CD4-positive, alpha-beta T cell treated with Interleukin-6 for 4 hours (primary cell): ENCODE results near the gene TDRD9.
"Not testable (repeated sequence)": the region's sequence is repeated elsewhere in the genome, so short reads cannot be mapped to it uniquely, and the experiment has no call there.

ENCODE experiments used
- DNase-seq: peaks from one replicate; pipeline ENCODE4 v3.0.0-alpha.2; 2020; ENCODE audit warnings: mixed read lengths

The TDRD9 gene

DNA sequence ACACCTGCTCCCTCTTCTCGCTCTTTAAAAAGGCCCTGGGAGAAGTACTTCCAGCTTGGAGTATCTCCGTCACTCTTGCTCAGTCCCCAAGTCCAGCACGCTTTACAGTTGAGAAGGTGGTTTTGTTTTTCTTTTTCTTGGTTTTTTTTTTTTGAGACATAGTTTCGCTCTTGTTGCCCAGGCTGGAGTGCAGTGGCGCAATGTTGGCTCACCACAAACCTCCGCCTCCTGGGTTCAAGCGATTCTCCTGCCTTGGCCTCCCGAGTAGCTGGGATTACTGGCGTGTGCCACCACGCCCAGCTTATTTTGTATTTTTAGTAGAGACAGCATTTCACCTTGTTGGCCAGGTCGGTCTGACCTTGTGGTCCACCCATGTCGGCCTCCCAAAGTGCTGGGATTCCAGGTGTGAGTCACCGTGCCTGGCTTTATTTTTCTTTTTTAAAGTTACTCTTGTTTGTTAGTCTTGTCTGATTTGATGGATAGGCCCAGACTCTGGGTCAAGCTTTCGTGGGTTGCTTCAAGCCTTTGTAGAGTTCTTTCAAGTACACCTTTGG lies 1.9 kb downstream of the TDRD9 start:
- DNase-seq, result no peak

DNA sequence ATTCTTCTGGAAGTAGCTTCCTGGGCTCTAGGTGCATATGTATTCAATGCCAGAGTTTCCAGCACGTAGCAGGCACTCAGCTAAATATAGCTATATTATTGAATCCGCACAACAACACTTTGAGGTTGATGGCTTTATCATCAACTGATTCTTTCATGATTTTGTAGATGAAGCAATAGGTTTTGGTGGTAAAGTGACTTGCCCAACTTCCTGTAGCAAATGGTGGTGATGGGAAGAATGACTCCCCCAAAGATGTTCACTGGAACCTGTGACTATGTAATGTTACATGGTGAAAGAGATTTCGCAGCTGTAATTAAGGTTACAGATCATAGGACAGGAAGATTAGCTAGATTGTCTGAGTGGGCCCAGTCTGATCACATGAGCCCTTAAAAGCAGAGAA lies 3.2 kb downstream of the TDRD9 start:
- no peak for DNase-seq

DNA sequence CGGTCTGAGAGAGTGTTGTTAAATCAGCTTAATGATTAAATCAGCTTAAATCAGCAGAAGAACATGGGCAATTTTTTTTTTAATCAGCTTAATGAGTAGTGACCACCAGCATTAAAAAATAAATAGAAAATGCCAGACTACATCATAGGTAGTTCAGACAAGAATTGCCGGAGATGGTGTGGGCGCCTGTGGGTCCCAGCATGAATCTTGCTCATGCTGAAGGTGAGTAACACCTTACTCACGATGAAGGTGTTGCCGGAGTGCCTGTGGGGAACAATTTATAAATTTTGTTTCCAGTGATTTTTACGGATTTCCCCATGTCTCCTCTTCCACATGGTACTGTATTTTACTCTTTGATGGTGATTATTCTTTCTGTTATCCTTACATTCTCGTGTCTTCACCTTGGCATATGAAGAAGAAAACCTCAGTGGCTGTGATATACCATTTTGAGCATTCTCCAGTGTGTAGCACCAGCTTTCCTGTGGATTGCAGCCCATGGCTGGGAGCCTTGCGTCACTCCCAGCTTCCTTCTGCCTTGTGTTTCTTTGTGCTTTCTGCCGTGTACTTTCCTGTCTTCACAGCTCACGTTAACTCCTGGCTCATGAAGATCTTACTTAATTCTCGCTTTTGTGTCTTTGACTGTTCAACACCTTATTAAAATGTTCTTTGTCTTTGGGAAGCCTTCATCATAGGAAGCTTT lies 4.7 kb downstream of the TDRD9 start:
- no peak for DNase-seq

DNA sequence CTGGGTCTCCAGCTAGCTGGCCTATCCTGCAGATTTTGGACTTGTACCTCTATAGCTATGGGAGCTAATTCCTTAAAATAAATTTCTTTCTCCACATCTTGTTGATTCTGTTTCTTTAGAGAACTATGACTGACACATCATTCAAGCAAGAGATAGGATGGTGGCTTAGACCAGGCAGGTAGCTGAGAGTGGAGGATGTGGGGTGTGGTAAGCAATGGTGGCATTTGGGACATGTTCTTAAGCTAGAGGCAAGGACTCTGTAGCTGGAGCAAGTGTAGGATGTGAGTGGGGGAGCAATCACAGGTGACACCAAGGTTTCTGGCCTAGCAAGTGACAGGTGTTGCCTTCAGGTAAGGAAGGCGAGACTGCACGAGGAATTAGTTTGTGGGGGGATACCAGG lies 6.8 kb downstream of the TDRD9 start:
- DNase-seq, result no peak

DNA sequence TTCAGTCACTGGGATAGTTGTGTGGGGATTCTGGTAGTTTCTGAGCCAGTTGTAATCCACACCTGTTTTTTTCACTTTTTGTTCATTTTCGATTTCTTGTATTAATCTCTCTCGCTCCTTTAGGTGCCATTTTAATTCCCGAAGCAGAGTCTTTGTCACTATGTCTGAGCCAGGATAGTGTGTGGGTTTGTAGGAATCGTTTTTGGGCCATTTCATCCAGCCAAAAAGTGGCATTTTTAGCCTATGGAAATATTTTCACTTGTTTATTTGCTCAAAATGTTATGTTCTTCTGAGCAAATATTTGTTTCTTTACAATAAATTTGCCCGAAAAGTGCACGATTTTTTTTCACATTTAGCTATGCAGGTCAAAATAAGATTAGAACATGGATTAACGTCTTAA lies 13.2 kb downstream of the TDRD9 start:
- DNase-seq, result no peak

DNA sequence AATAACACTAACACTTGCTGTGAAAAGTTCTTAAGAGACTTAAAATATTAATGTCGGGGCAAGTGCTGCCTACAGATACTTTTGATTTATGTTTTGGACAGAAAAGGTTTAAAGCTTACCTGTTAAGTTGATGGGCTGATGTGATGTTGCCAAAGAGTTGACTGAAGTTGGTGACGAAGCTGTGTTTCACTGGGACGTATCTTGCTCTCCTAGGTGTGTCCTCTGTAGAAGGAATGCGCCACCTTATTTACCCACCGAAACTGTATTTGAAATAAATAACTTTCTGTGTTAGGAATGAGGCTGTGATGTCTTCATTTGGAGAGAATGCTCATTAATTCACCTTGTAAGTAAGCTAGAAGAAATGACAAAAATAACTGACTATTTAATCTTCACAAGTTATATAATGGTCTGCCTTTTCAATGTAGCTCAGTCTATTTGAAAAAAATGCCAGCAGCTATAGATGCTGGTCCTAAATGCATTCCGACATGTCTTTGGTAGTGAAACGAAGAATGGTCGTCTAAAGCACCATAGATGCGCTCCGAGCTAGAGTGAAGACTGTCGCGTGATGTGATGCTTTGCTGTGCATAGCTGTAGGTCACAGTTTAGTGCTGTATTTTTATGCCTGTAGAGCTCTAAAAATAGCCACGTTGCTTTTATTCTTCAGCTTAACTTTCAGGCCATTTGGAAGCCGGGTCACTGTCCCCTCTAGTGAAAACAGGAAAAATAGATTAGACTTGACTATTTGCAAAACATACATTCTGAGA lies 13.9 kb downstream of the TDRD9 start, which contains the start of gene RD3L:
Gene RD3L (minus strand): TSS at position 557 of the 764 bp plus-strand sequence. CDS start 834 bp downstream, outside the sequence.
- no peak for DNase-seq

DNA sequence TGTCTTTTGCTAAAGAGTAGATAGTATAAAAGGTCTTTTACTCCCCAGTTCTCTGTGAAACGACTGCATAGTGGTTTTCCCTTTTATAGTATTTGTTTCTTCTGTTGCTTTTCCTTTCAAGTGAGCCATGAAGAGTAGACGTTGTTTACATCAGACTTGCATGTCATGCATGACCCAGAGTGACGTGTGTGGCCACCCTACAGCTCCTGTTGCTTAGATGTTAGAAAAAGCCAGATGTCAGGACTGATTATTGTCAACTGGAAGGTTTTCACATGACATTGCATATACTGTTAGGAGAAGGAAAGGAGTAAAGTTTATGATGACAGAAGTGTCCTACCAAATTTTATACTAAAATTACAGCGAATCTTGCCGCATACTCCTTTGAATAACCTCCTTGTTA lies 15.4 kb downstream of the TDRD9 start:
- no peak for DNase-seq

DNA sequence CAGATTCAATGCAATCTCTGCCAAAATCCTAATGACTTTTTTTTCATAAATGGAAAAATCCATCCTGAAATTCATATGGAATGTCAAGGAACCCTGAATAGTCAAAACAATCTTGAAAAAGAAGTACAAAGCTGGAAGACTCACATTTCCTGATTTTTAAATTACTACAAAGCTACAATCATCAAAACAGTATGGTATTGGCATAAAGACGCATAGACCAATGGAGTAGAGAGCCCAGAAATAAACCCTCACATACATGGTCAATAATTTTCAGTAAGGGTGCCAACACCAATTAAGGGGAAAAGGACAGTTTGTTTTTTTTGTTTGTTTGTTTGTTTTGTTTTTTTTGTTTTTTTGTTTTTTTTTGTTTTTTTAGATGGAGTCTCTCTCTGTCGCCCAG lies 18.7 kb downstream of the TDRD9 start:
- DNase-seq, result no peak

DNA sequence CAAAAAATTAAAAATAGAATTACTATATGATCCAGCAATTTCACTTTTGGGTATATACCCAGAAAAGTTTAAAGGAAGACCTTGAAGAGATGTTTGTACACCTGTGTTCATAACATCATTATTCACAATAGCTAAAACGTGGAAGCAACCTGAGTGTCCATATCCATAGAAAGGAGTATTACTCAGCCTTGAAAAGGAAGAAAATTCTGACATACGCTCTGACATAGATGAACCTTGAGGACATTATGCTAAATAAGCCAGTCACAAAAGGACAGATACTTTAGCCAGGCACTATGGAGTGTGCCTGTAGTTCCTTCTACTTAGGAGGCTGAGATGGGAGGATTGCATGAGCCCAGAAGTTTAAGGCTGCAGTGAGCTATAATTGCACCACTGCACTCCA lies 20.2 kb downstream of the TDRD9 start:
- no peak for DNase-seq

DNA sequence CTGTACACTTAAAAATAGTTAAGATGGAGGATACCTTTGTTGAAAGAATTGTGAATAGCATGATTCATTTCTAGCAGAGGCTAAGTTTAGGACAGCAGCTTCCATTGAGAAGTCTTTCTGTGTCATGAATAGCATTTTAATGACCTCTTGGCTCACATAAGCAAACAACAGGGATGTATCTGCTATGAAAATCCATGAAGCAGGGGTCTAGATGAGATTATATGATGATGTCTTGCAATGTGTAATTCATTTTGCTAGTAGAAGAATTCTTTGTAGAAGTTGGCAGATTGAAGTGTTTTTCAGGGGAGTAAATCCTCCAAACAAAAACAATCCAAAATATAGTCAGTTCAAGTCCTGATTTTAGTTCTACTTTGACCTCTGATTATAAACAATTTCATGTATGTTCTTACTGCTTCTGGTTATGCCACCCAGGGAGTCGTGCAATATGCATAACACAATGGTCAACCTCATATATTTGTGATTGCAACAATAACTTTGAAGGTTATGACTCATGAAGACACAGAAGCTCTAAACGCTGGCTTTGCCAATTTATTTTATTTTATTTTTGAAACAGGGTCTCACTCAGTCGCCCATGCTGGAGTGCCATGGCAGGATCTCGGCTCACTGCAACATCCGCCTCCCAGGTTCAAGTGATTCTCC lies 21.0 kb downstream of the TDRD9 start:
- no peak for DNase-seq

DNA sequence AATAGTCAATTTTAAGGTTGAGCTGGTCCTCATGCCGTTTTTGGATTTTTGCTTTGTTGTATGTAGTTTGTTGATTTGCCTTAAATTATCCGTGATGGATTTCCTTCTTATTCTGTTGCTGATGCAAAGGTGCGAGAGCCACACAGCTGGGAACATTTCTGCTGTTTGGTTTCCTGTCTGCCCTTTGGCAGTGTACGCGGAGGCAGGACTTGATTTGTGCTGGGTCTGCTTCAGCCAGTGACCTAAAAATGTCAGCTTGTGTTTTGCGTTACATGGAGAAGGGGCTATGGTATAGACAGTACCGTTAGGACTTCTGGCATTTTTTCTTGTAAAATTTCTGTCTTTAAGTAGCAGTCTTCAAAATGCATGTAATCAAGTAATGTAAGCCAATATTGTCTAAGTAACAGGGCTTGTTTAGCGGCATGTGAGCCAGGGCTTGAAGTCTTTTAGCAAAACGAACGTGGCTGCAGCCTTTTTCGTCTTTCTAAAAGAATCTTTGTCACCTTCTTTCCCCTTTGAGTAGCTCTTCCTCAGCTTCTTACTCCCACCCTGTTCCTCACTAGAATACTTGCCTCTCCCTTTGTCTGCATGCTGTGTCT lies 32.3 kb downstream of the TDRD9 start:
- DNase-seq, result no peak

DNA sequence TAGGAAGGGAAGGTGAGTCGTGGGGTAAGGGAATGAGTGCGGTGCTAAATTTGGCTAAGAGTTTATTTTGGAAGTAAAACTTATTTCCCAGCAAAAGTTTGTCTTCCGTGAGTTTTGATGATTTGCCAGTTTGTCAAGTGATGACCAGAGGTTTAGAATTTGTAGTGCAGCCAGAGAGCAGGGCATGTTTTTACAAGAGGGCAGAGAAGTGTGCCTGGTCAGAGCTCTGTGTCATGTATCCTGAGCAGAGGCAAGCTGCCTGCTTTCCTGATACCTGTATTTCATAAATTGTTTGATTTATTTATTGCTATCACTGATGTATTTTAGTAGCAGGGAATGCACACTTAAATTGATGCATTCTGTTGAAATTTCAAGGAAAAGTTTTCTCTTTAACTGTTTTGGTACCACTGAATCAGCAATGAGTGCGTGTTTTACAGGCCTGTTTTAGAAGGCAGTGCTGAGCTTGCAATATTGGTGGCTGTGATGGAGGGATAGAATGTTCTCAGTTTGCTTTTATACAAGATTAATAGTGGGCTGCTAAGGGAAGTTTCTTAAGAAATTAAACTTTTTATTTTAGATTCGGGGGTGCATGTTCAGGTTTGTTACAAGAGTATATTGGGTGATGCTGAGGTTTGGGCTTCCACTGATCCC lies 33.8 kb downstream of the TDRD9 start:
- no peak for DNase-seq

DNA sequence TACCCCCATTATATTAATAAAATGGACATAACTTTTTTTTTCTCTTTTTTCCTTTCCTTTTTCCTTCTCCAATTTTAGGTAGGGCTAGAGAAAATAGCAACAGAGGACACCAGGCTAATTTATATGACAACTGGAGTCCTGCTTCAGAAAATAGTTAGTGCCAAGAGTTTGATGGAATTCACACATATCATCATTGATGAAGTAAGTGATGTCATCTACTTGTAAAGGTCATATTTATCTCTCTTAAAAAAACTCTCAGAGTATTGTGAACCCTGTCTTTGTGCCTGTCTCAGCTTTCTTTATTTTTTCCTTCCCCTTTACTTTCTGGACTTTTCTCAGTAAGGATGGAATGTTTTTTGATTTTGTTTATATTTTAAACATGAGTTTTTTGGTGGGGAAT lies 38.4 kb downstream of the TDRD9 start:
- DNase-seq, result no peak

DNA sequence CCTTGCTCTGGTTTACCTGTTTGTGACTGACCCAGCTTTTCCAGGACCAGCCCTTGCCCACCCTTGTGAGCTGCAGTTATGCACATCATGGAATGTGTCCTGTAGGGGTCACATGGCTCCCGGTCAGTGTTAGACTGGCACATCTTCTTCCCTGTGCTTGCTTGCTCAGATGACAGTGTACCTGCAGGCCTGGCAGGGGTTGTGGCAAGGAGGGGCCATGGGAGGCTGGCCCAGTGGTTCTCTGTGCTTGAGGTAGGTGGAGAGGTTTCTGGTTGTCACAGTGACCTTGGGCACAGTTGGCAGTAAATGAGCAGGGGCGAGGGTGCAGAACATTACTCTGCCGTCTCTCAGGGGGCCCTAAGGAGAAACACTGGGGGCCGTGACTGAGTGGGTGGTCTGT lies 41.7 kb downstream of the TDRD9 start:
- DNase-seq, result no peak

DNA sequence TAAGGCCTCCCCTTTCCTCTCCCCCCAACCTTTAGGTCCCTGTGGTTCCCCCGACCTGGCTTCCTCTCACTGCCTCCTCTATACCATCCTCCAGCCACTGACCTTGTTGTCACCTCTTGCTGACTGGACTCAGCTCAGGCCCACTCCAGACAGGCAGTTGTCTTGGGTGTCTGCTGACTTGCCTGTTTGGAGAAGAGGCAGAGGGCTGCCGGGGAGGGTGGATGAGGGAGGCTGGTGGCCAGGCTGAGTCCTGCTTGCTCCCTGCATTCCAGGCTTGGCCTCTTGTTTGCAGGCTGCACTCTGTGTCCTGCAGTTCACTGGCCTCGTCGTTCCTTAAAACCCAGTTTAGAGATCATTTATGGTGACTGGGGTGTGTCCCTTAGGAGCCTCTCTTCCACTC lies 45.1 kb downstream of the TDRD9 start:
- no peak for DNase-seq

DNA sequence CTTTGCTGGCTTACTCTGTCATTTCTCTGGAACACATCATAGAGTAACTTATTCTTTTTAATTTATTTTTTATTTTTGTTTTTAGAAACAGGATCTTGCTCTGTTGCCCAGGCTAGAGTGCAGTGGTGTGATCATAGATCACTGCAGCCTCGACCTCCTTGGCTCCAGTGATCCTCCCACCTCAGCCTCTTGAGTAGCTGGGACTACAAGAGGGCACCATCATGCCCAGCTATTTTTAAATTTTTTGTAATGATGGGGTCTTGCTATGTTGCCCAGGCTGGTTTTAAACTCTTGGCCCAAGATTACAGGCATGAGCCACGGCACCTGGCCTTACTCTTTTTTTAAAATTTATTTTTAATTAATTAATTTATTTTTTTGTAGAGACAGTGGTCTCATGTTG lies 46.3 kb downstream of the TDRD9 start:
- no peak for DNase-seq

DNA sequence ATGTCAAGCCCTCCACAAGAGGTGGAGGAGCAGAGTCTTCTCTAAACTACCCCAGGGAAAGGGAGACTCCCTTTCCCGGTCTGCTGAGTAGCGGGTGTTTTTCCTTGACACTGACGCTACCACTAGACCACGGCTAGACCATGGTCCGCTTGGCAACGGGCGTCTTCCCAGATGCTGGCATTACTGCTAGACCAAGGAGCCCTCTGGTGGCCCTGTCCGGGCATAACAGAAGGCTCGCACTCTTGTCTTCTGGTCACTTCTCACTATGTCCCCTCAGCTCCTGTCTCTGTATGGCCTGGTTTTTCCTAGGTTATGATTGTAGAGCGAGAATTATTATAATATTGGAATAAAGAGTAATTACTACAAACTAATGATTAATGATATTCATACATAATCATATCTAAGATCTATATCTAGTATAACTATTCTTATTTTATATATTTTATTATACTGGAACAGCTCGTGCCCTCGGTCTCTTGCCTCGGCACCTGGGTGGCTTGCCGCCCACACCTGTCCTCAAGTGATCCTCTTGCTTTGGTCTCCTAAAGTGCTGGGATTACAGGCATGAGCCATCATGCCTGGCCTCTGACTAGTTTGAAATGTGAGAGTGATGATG lies 52.5 kb downstream of the TDRD9 start:
- DNase-seq, result not testable (repeated sequence)

DNA sequence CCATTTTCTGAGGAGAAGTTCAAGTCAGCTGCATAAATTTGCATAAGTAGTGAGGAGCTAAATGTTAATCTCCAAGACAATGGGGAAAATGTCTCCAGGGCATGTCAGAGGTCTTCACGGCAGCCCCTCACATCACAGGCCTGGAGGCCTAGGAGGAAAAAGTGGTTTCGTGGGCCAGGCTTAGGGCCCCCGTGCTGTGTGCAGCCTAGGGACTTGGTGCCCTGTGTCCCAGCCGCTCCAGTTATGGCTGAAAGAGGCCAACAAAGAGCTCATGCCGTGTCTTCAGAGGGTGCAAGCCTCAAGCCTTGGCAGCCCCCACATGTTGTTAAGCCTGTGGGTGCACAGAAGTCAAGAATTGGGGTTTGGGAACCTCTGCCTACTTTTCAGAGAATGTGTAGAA lies 55.9 kb downstream of the TDRD9 start:
- DNase-seq, result no peak

DNA sequence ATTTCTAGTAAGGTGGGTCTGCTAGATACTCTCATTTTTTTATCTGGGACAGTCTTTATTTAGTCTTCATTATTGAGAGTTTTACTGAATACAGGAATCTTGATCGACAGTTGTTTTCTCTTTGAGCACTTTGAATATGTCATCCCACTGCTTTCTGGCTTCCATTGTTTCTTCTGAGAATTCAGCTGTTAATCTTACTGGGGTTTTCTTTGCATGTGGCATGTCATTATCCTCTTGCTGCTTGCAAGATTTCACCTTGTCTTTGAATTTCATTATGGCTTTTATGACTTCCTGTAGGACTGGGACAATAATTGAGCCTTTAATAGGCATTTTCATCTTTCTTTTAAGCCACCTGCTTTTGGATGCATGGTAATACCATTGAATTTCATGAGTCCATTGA lies 60.8 kb downstream of the TDRD9 start:
- no peak for DNase-seq

DNA sequence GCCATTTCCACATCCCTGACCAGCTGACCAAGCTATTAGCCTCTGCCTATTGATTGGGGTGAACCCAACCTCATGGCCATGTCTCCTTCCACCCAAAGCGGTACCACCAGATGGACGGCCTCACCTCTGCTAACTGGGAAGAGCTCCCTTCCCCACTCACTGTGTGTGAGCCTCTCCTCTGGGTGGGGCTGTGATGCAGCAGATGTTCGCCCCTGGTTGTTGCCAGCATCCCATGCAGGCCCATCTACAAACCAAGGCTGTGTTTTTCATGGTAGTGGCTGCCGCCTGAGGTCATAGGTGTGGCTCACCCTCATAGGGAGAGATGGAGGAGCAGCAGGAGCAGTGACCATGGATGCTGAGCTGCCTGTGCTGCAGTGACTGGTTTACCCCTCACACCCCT lies 61.7 kb downstream of the TDRD9 start:
- DNase-seq, result no peak

DNA sequence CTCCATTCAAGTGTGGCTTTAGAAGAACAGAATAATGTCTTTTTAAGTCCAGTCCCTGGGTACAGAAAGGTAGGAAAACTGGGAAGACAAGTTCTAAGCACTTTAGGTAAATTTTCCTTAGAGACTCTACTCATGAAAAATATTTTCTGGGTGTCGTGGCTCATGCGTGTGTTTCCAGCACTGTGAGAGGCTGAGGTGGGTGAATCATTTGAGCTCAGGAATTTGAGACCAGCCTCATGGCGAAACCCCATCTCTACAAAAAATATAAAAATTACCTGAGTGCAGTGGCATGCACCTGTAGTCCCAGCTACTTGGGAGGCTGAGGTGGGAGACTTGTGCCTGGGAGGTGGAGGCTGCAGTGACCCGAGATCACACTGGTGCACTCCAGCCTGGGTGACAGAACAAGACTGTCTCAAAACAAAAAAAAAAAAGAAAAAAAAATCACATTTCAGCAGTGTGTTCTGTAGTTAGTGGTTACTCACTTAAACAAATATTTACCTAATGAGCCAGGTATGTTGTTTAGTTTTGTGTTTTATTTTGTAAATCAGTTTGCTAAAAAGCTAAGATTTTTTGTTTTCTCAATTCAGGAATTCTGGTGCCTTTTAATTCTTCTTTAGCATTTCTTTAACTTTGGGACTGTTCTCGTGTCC lies 66.4 kb downstream of the TDRD9 start:
- DNase-seq, result no peak

DNA sequence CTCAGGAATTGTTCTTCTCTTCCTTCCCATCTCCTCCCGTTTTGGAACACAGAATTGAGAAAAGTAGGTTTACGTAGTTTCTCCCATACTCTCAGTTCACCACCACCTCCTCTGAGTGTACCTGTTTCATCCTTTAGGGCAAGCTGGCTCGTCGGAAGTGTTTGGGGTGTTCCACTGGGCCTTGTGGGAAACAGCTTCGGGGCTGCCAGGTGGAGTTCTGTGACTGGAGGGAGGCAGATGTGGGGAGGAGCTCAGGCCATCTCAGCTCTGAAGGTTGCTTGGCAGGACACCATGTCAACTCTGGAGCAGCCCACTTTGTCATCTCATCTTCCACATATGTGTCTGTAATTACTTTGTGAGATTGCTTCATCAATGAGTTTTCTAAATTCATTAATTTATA lies 67.6 kb downstream of the TDRD9 start:
- DNase-seq, result no peak
